HG03103 (cell line): ENCODE measurements around the gene APH1B.
"Not testable (repeated sequence)": the region's sequence is repeated elsewhere in the genome, so short reads cannot be mapped to it uniquely, and the experiment has no call there.

Experiments
- ATAC-seq: cut with Tn5 transposase; IDR thresholded peaks from one replicate; pipeline ENCODE4 v1.9.1; 2021; ENCODE audit warnings: low read depth; ENCODE audit not compliant: unreplicated experiment

APH1B gene

GRCh38 chr15:63294359-63294758 lies 17.0 kb downstream of the APH1B start:
- ATAC-seq: no peak

- ATAC-seq: no peak
Observed at GRCh38 chr15:63295341-63295740, 17.9 kb downstream of the APH1B start.

- ATAC-seq: no peak
Observed at GRCh38 chr15:63296195-63296594, 18.8 kb downstream of the APH1B start.

GRCh38 chr15:63299943-63300575 lies 22.7 kb downstream of the APH1B start:
- no peak for ATAC-seq

DNA sequence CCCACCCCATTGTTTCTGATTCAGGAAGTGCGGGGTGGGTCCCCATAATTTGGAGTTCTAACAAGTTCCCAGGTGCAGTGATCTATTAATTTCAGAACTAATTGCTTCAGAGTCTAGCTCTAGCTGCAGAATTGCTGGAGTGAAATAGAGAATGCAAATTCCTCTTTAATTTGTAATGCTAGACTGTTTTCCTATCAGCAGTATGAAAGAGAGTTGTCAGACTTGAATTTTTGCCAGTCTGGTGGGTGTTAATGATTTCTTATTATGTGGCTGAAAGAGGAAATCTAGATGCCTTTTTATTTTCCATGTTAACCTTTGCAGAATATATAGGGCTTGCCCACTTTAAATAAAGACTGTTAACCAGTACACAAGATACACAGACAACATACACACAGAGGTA lies 23.7 kb downstream of the APH1B start:
- ATAC-seq: no peak

- ATAC-seq: no peak
Observed at GRCh38 chr15:63305260-63305659, 27.9 kb downstream of the APH1B start.

DNA sequence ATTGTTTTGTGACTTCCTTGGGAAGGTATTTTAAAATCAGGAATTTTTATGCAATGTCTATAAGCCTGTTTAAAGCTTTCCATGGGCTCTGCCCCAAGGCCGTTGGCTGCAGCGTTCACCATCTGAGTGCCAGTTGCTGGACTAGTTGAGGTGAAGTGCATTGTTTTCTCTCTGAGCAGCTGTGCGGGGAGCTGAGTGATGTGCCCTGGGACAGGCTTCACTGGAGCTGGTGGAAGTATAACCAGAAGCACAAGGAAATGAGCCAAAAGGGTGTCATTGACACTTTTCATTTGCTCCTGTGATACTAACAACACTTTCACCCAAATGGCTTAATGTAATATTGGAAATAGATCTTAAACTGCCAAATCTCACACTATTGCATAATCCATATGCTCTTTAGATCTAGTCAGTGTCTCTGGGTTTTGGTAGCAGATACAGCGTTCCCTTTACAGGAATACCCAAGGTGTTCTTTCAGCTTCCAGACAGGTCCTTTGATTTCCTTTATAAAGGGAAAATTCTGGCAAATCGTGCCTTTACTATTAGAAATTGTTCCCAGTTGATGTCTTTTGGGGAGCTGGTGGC lies 29.2 kb downstream of the APH1B start:
- ATAC-seq: no peak

- ATAC-seq: no peak
Observed at GRCh38 chr15:63308491-63308890, 31.1 kb downstream of the APH1B start.

- no peak for ATAC-seq
Observed at GRCh38 chr15:63308947-63309346, 31.5 kb downstream of the APH1B start.

GRCh38 chr15:63310646-63311045 lies 33.2 kb downstream of the APH1B start:
- no peak for ATAC-seq

GRCh38 chr15:63312286-63312685 lies 34.9 kb downstream of the APH1B start:
- no peak for ATAC-seq

- no peak for ATAC-seq
Observed at GRCh38 chr15:63313825-63314224, 36.4 kb downstream of the APH1B start.

DNA sequence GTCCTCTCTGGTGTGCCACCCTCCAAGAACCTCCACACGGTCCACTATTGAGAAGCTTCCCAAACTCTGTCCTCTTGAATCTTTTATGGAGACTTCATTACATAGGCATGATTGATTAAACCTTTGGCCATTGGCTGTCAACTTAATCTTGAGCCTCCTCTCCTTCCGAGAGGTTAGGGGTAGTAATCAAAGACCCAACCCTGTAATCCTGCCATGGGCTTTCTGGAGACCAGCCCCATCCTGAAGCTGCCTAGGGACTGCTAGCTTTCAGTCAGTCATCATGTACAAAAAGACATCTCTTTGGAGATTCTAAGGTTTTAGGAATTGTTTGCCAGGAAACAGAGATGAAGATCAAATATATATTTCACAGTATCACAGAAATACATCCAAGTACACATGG lies 37.0 kb downstream of the APH1B start:
- ATAC-seq: no peak

GRCh38 chr15:63318344-63318743 lies 40.9 kb downstream of the APH1B start:
- ATAC-seq: no peak

GRCh38 chr15:63319065-63319464 lies 41.7 kb downstream of the APH1B start:
- ATAC-seq: no peak

DNA sequence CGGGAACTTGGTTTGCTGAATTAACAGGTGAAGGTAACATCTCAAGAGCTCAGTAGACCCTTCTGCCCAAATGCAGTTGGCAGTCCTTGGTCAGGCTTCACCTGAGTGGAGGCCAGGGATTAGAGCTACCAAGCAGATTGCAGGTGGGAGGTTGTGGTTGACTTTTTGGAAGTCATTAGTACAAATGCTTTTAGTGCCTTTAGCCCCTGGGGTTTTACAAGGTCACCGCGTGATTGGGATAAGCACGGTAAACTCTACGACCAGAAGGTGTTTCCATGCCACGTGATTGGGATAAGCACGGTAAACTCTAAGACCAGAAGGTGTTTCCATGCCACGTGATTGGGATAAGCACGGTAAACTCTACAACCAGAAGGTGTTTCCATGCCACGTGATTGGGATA lies 43.0 kb downstream of the APH1B start:
- ATAC-seq: not testable (repeated sequence)

DNA sequence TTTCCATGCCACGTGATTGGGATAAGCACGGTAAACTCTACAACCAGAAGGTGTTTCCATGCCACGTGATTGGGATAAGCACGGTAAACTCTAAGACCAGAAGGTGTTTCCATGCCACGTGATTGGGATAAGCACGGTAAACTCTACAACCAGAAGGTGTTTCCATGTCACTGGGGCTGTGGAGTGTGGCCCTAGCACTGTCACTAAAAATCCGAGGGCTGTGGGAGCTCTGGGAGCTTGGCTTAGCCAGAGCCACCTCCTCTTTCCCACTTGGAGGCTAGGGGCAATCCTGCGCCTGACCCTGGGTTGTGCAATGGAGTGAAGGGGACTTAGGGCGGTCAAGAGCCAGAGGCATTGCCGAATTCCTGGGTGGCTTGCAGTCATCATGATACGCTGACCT lies 43.6 kb downstream of the APH1B start:
- not testable (repeated sequence) for ATAC-seq

DNA sequence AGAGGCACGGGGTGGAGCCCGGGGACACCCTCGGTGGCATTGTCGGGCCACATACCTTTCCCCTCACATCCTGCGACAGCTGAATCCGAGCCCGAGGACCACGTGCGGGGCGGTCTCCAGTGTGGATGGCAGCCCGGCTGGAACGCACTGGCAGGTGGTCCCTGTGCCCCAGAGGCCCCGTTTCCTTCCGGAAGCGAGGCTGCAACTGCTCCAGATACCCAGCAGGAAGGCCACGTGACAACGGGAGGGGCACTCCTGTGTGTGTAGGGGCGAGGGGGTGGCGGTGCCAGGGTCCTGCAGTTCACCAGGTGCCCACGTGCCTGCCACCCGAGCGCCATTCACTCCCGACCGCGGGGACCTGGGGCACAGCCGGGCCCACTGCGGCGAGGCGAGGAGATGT lies 44.1 kb downstream of the APH1B start:
- no peak for ATAC-seq

DNA sequence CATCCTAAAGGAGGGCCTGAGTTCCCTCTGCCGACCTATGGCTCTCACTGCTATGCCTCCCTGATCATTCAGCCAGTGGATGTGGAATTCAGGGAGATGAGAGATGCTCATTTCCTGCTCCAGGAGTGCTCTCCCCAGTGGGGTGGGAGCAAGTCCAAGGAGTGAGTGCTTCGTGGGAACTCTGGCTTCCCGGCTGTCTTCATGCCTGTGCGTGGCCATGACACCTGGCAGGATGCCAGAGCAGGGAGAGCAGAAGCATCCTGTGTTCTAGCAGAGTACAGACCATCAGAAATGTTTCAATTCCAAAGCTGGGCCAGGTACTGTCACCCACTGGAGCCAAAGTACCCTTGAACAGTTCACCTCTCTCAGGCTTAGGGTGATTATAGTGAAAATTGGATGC lies 45.1 kb downstream of the APH1B start:
- no peak for ATAC-seq

- no peak for ATAC-seq
Observed at GRCh38 chr15:63323798-63324563, 46.6 kb downstream of the APH1B start.

- no peak for ATAC-seq
Observed at GRCh38 chr15:63324770-63325169, 47.4 kb downstream of the APH1B start.
